H1 (cell line): Measurements from ENCODE around the gene F3. TPM values are rescaled to one million over a fixed set of nuclear protein-coding genes. Genes with fewer than 3 reads are reported as not detected.

ENCODE experiments used
- CTCF ChIA-PET: fragments of 300-600 bp; sonication (Branson Sonifier 250); formaldehyde crosslinking; loops from one replicate; lab custom pipeline; 2021; ENCODE audit not compliant: partially characterized antibody; lab: Charles Lee
- POLR2A ChIA-PET: fragments of 300-600 bp; sonication (Branson Sonifier 250); formaldehyde crosslinking; loops from one replicate; lab custom pipeline; 2021; ENCODE audit warnings: inconsistent platforms; ENCODE audit not compliant: partially characterized antibody; lab: Charles Lee
- DNase-seq, 2 experiments: peaks; one replicate each; pipeline versions ENCODE4 v3.0.0 to v3.0.0-alpha.2; 2010 to 2022; ENCODE audit warnings: low spot score in 2 of 2, low read depth in 1 of 2, mixed read lengths in 1 of 2
- FAIRE-seq: peaks from 2 replicates; lab custom pipeline; 2011; peaks lifted over from hg19 to GRCh38; lab: Jason Lieb, UNC
- H2AFZ ChIP-seq: 2 replicates; pipeline ENCODE4 v1.8.1; 2012; ENCODE audit warnings: low read length, inconsistent platforms
- H2AK5ac ChIP-seq: 2 replicates; pipeline ENCODE4 v1.6.1; 2013; ENCODE audit warnings: low read depth, low read length
- H2BK120ac ChIP-seq: replicated peaks from 2 replicates; pipeline ENCODE3; 2013; ENCODE audit warnings: low read depth, low read length, inconsistent platforms
- H2BK12ac ChIP-seq: 2 replicates; pipeline ENCODE4 v1.6.1; 2013; ENCODE audit warnings: low read depth, low read length
- H2BK15ac ChIP-seq: 2 replicates; pipeline ENCODE4 v1.6.1; 2013; ENCODE audit warnings: low read length
- H2BK20ac ChIP-seq: 2 replicates; pipeline ENCODE4 v1.6.1; 2013; ENCODE audit warnings: low read length
- H2BK5ac ChIP-seq: 2 replicates; pipeline ENCODE4 v1.6.1; 2013; ENCODE audit warnings: low read depth, low read length
- H3K14ac ChIP-seq: 2 replicates; pipeline ENCODE4 v1.6.1; 2013; ENCODE audit warnings: inconsistent platforms; ENCODE audit not compliant: insufficient read length
- H3K18ac ChIP-seq: 2 replicates; pipeline ENCODE4 v1.6.1; 2013; ENCODE audit warnings: low read length; ENCODE audit errors: extremely low read depth
- H3K23ac ChIP-seq: 2 replicates; pipeline ENCODE4 v1.6.1; 2013; ENCODE audit warnings: inconsistent platforms; ENCODE audit not compliant: insufficient read length
- H3K23me2 ChIP-seq: 2 replicates; pipeline ENCODE4 v1.6.1; 2013; ENCODE audit warnings: low read depth, low read length
- H3K27ac ChIP-seq: 2 replicates; pipeline ENCODE4 v1.6.1; 2011; ENCODE audit warnings: low read depth, low read length, inconsistent platforms
- H3K27me3 ChIP-seq, 4 experiments: replicated peaks in 1 of 4; 1 replicate in 1 of 4; 2 replicates in 3 of 4; pipeline versions ENCODE4 v1.6.1 to v1.8.1; 2011 to 2013; ENCODE audit warnings: low read length in 3 of 4, mild to moderate bottlenecking in 3 of 4, inconsistent platforms in 2 of 4, mixed read lengths in 2 of 4, moderate library complexity in 1 of 4; ENCODE audit not compliant: control insufficient read depth in 3 of 4, insufficient read depth in 3 of 4; ENCODE audit errors: extremely low read depth in 1 of 4
- H3K36me3 ChIP-seq, 4 experiments: 2 replicates each; pipeline versions ENCODE4 v1.6.1 to v1.8.1; 2011 to 2013; ENCODE audit warnings: mild to moderate bottlenecking in 4 of 4, low read length in 3 of 4, moderate library complexity in 2 of 4, control low read depth in 1 of 4, inconsistent platforms in 1 of 4; ENCODE audit not compliant: insufficient read depth in 4 of 4, control insufficient read depth in 2 of 4
- H3K4ac ChIP-seq: replicated peaks from 2 replicates; pipeline ENCODE3; 2013; ENCODE audit warnings: low read length, low read depth, mixed read lengths, inconsistent platforms; ENCODE audit not compliant: insufficient read length
- H3K4me1 ChIP-seq, 4 experiments: replicated peaks in 1 of 4; 1 replicate in 1 of 4; 2 replicates in 3 of 4; pipeline versions ENCODE4 v1.6.1 to v1.8.1; 2011 to 2013; ENCODE audit warnings: low read length in 3 of 4, inconsistent platforms in 2 of 4, mixed read lengths in 1 of 4; ENCODE audit not compliant: insufficient read depth in 4 of 4, control insufficient read depth in 3 of 4
- H3K4me2 ChIP-seq, 2 experiments: 2 replicates each; pipeline versions ENCODE4 v1.6.1 to v1.8.1; 2011 to 2013; ENCODE audit warnings: low read depth in 2 of 2, low read length in 2 of 2, control low read depth in 1 of 2, inconsistent platforms in 1 of 2, mild to moderate bottlenecking in 1 of 2; ENCODE audit not compliant: insufficient read depth in 1 of 2
- H3K4me3 ChIP-seq, 4 experiments: fragments of 200-600, 300-600 bp in 1 of 4; sonication (generic), shearing (Covaris generic), sonication (Bioruptor Twin) in 1 of 4; 2 replicates each; pipeline versions ENCODE4 v1.5.1 to v1.8.1; 2011 to 2016; ENCODE audit warnings: low read length in 4 of 4, low read depth in 3 of 4, control low read depth in 2 of 4, inconsistent platforms in 2 of 4, mild to moderate bottlenecking in 2 of 4, mixed read lengths in 1 of 4, moderate library complexity in 1 of 4; ENCODE audit not compliant: insufficient read depth in 2 of 4; ENCODE audit errors: extremely low read depth in 1 of 4
- H3K56ac ChIP-seq: replicated peaks from 2 replicates; pipeline ENCODE3; 2013; ENCODE audit warnings: low read depth, mild to moderate bottlenecking, mixed read lengths, low read length, inconsistent platforms; ENCODE audit not compliant: insufficient read length
- H3K79me1 ChIP-seq: 2 replicates; pipeline ENCODE4 v1.6.1; 2013; ENCODE audit warnings: low read depth, low read length, control low read depth
- H3K79me2 ChIP-seq, 2 experiments: 2 replicates each; pipeline versions ENCODE4 v1.6.1 to v1.8.1; 2012 to 2013; ENCODE audit warnings: low read length in 2 of 2, mild to moderate bottlenecking in 2 of 2, inconsistent platforms in 1 of 2; ENCODE audit not compliant: insufficient read depth in 2 of 2, control insufficient read depth in 1 of 2
- H3K9ac ChIP-seq, 4 experiments: replicated peaks in 1 of 4; 1 replicate in 1 of 4; 2 replicates in 3 of 4; pipeline versions ENCODE4 v1.6.1 to v1.8.1; 2011 to 2013; ENCODE audit warnings: low read depth in 3 of 4, low read length in 3 of 4, control low read depth in 2 of 4, mild to moderate bottlenecking in 2 of 4, moderate library complexity in 2 of 4, inconsistent platforms in 1 of 4; ENCODE audit errors: extremely low read depth in 1 of 4
- H3K9me3 ChIP-seq, 2 experiments: 2 replicates each; pipeline versions ENCODE4 v1.6.1 to v1.8.1; 2012 to 2013; ENCODE audit warnings: mild to moderate bottlenecking in 2 of 2, moderate library complexity in 2 of 2, control low read depth in 1 of 2, inconsistent platforms in 1 of 2, low read depth in 1 of 2, low read length in 1 of 2, mixed read lengths in 1 of 2; ENCODE audit not compliant: insufficient read depth in 2 of 2
- H4K20me1 ChIP-seq, 2 experiments: replicated peaks in 1 of 2; 2 replicates each; pipeline versions ENCODE3 to v1.8.1; 2011 to 2013; ENCODE audit warnings: inconsistent platforms in 2 of 2, low read length in 2 of 2, mild to moderate bottlenecking in 1 of 2; ENCODE audit not compliant: insufficient read depth in 2 of 2, control insufficient read depth in 1 of 2
- H4K5ac ChIP-seq: 2 replicates; pipeline ENCODE4 v1.6.1; 2013; ENCODE audit warnings: low read length, low read depth, mixed read lengths, inconsistent platforms; ENCODE audit not compliant: insufficient read length
- H4K8ac ChIP-seq: 2 replicates; pipeline ENCODE4 v1.8.0; 2013; ENCODE audit warnings: mild to moderate bottlenecking, moderate library complexity, low read length, inconsistent platforms; ENCODE audit not compliant: insufficient read depth; ENCODE audit errors: extremely low read depth
- H4K91ac ChIP-seq: replicated peaks from 2 replicates; pipeline ENCODE3; 2013; ENCODE audit warnings: low read length, mixed read lengths, inconsistent platforms; ENCODE audit not compliant: insufficient read length
- E2F6 ChIP-seq: IDR thresholded peaks from 2 replicates; pipeline ENCODE4 v1.6.1; 2012; ENCODE audit warnings: inconsistent platforms
- EZH2 ChIP-seq: fragments of 200-600 bp; sonication (generic); IDR thresholded peaks from 2 replicates; pipeline ENCODE4 v1.7.1; 2012; ENCODE audit warnings: low read depth, mild to moderate bottlenecking, moderate library complexity, low read length, inconsistent platforms; ENCODE audit not compliant: severe bottlenecking
- FOSL1 ChIP-seq: IDR thresholded peaks from 2 replicates; pipeline ENCODE4 v1.6.1; 2011; ENCODE audit warnings: mild to moderate bottlenecking, low read depth, low read length, moderate library complexity; ENCODE audit not compliant: insufficient read depth
- JUND ChIP-seq: IDR thresholded peaks from 2 replicates; pipeline ENCODE4 v1.6.1; 2011; ENCODE audit warnings: mild to moderate bottlenecking, improper control_type of control experiment, low read length
- KDM4A ChIP-seq: IDR thresholded peaks from one replicate; pipeline ENCODE4 v1.7.1; 2012; ENCODE audit warnings: low read depth, mild to moderate bottlenecking, moderate library complexity, low read length, inconsistent platforms; ENCODE audit not compliant: severe bottlenecking
- PHF8 ChIP-seq: fragments of 200-600 bp; sonication (generic); conservative IDR thresholded peaks from 2 replicates; pipeline ENCODE4 v1.7.1; 2012; ENCODE audit warnings: low read depth, mild to moderate bottlenecking, inconsistent platforms, low read length, moderate library complexity
- POU5F1 ChIP-seq: IDR thresholded peaks from 2 replicates; pipeline ENCODE4 v1.6.1; 2011; ENCODE audit warnings: low read depth, mild to moderate bottlenecking, low read length, moderate library complexity
- RFX5 ChIP-seq: IDR thresholded peaks from 2 replicates; pipeline ENCODE4 v1.6.1; 2011; ENCODE audit warnings: low read depth, low read length, improper control_type of control experiment, borderline replicate concordance
- TCF12 ChIP-seq: IDR thresholded peaks from 2 replicates; pipeline ENCODE4 v1.6.1; 2011; ENCODE audit warnings: low read depth, mild to moderate bottlenecking, low read length
- WGBS, 2 experiments: shearing (Covaris generic) in 1 of 2; methylation state at CpG; one replicate each; pipeline versions ENCODE4 v1.1.6 to v1.1.7; 2013 to 2015; ENCODE audit warnings: low lambda C conversion rate in 2 of 2, mixed read lengths in 2 of 2, inconsistent platforms in 1 of 2, low coverage in 1 of 2, missing lambda C conversion rate in 1 of 2; ENCODE audit not compliant: insufficient replicate concordance in 2 of 2, insufficient coverage in 1 of 2, insufficient read length in 1 of 2; ENCODE audit errors: extremely low coverage in 1 of 2, missing lambda C conversion rate in 1 of 2; 5-methylcytosine and 5-hydroxymethylcytosine counted together
- polyA plus RNA-seq, 7 experiments: library from polyadenylated mRNA; depleted of rRNA in 3 of 7; stranded (reverse) in 5 of 7; unstranded in 2 of 7; fragments of >200 nt in 5 of 7; fragments of 200-250 nt in 2 of 7; gene quantifications; 1 replicate in 5 of 7; 2 replicates in 1 of 7; 4 replicates in 1 of 7; pipeline versions ENCODE4 v1.2.1 to v1.2.3, GENCODE V29; 2011 to 2013; ENCODE audit warnings: missing spikeins in 2 of 7, mixed read lengths in 2 of 7
- total RNA-seq: library from RNA; stranded (reverse); fragmentation: NEBNext Ultra II Directional; extraction: Animal tissue kit (Norgen Biotek cat#: 25700); gene quantifications from 2 replicates; pipeline ENCODE4 v1.2.1, GENCODE V29; 2021
- TF ChIP-seq, protein P1 (sequence below): IDR thresholded peaks from 2 replicates; pipeline ENCODE4 v1.6.1; 2011; ENCODE audit warnings: low read depth, mild to moderate bottlenecking, low read length; ENCODE audit not compliant: insufficient read depth

Gene F3
- total and polyA plus RNA-seq, 2 of the 8 experiments (the other 6 are each of a cell fraction or from before 2014, with no cell fraction given), result 2.6 to 8.6 TPM

DNA sequence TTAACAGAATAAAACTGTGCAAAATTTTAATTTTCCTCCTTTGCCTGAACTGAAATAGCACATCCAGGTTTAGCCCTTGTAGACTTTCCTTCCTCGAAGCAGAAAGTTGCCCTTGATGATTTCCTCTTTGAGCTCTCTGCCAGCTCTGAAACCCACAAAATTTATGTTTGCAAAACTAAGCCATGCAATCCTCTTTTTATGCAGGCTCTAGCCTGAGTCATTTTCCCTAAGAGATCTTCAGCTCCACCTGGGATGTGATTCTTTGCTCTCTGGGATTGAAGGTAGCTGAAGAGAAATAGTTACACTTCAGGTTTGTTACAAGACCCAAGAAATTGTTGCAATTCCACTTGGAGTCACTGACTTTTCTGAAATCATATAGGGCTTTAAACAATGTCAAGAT is 1.4 kb upstream of the F3 start:
- no peaks in the 10 kb centered on the region; the same call in 1 of the 2 replicates for H3K79me1 ChIP-seq
- H4K91ac ChIP-seq, result no peak overlapping the region
- no peak overlapping the region for H2AFZ ChIP-seq
- H3K4me1 ChIP-seq, result peaks cover 2 to 6% (median 3%) of the 10 kb centered on the region in 4 experiments; a peak in 6 of 7 replicates
- H2BK20ac ChIP-seq, result no peak overlapping the region
- 82% methylated on average over 1 of the region's 1 CpG; no CpG with 5 or more reads in 1 of the 2 experiments for WGBS, 2 experiments
- no peak overlapping the region for H3K18ac ChIP-seq
- H3K36me3 ChIP-seq, result no peaks in the 10 kb centered on the region
- no peak overlapping the region for H2BK12ac ChIP-seq
- H3K14ac ChIP-seq, result no peak overlapping the region
- H3K27me3 ChIP-seq, result peaks cover 2 to 12% (median 7%) of the 10 kb centered on the region in 4 experiments; a peak in 6 of 7 replicates
- H2BK15ac ChIP-seq, result no peak overlapping the region
- H3K27ac ChIP-seq, result no peak overlapping the region
- H3K56ac ChIP-seq, result no peak overlapping the region
- H4K8ac ChIP-seq, result no peak overlapping the region
- H2AK5ac ChIP-seq, result no peak overlapping the region
- H3K4ac ChIP-seq, result no peak overlapping the region
- H3K4me3 ChIP-seq, result peak overlapping the region in 3 of 4 experiments; percentile 62 to 77 (median 76); a peak in 2 of 8 replicates
- H4K20me1 ChIP-seq, result peaks cover 0 to 5% of the 10 kb centered on the region in 2 experiments
- H2BK120ac ChIP-seq, result no peak overlapping the region
- H3K79me2 ChIP-seq, result 0 out of 4 replicates have a peak, but pooled peaks cover 0 to 4% of the 10 kb centered on the region in 2 experiments
- H3K9me3 ChIP-seq, result no peaks in the 10 kb centered on the region
- H3K23ac ChIP-seq, result no peak overlapping the region
- H3K4me2 ChIP-seq, result peak overlapping the region; percentile 93; a peak in 1 of 4 replicates
- FAIRE-seq (peak; percentile 13), DNase-seq (no peak)
- H2BK5ac ChIP-seq, result no peak overlapping the region
- ChIA-PET POLR2A (interaction anchor here (1.4 to 4.3 kb wide), 3 partner anchors 10 to 278 kb away, joined by 3 to 24 read pairs (median 4); no protein-coding TSS in a partner anchor), CTCF (interaction anchor here (0.7 to 6.9 kb wide), 11 partner anchors 9 to 312 kb away, joined by 3 to 46 read pairs (median 3); no protein-coding TSS in a partner anchor)
- no peak overlapping the region for H4K5ac ChIP-seq
- peaks cover 10% of the 10 kb centered on the region for H3K23me2 ChIP-seq
- TF ChIP-seq JUND (no peak), E2F6 (no peak), TCF12 (no peak), POU5F1 (no peak), PHF8 (no peak), FOSL1 (no peak), KDM4A (no peak), EZH2 (no peak), RFX5 (no peak)
- TF ChIP-seq, protein P1, sequence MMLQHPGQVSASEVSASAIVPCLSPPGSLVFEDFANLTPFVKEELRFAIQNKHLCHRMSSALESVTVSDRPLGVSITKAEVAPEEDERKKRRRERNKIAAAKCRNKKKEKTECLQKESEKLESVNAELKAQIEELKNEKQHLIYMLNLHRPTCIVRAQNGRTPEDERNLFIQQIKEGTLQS, result no peak
- no peak overlapping the region for H3K9ac ChIP-seq
